Smooth muscle cell (in vitro differentiated cells): ENCODE results near the gene FSIP2. TPM values are rescaled to one million over a fixed set of nuclear protein-coding genes. Genes with fewer than 3 reads are reported as not detected.

Experiments
- DNase-seq: peaks from one replicate; lab custom pipeline; 2025; ENCODE audit not compliant: unreplicated experiment; lab: John Stamatoyannopoulos, UW
- H2AFZ ChIP-seq: fragments of 200-600 bp; sonication (generic); 2 replicates; pipeline ENCODE4 v1.6.0; 2016; ENCODE audit warnings: antibody characterized with exemption, low read depth, mild to moderate bottlenecking
- H3F3A ChIP-seq: fragments of 200-600 bp; sonication (generic); 2 replicates; pipeline ENCODE4 v1.6.0; 2017; ENCODE audit warnings: antibody characterized with exemption, low read depth
- H3K27ac ChIP-seq: fragments of 200-600 bp; sonication (generic); 2 replicates; pipeline ENCODE4 v1.5.1; 2016; ENCODE audit warnings: low read depth, mild to moderate bottlenecking
- H3K27me3 ChIP-seq: fragments of 200-600 bp; sonication (generic); 2 replicates; pipeline ENCODE4 v1.6.1; 2016; ENCODE audit warnings: low read depth, mild to moderate bottlenecking
- H3K36me3 ChIP-seq: fragments of 200-600 bp; sonication (generic); 2 replicates; pipeline ENCODE4 v1.5.1; 2016; ENCODE audit warnings: low read depth
- H3K4me1 ChIP-seq: fragments of 200-600 bp; sonication (generic); 2 replicates; pipeline ENCODE4 v1.5.1; 2016; ENCODE audit warnings: low read depth
- H3K4me2 ChIP-seq: fragments of 200-600 bp; sonication (generic); 2 replicates; pipeline ENCODE4 v1.6.0; 2016; ENCODE audit warnings: mild to moderate bottlenecking
- H3K4me3 ChIP-seq: fragments of 200-600 bp; sonication (generic); 2 replicates; pipeline ENCODE4 v1.5.1; 2016; ENCODE audit warnings: mild to moderate bottlenecking
- H3K79me2 ChIP-seq: fragments of 200-600 bp; sonication (generic); 2 replicates; pipeline ENCODE4 v1.6.0; 2016; ENCODE audit warnings: low read depth, mild to moderate bottlenecking
- H3K9ac ChIP-seq: fragments of 200-600 bp; sonication (generic); 2 replicates; pipeline ENCODE4 v1.6.0; 2016; ENCODE audit warnings: low read depth
- H3K9me3 ChIP-seq: fragments of 200-600 bp; sonication (generic); replicated peaks from 2 replicates; pipeline ENCODE4 v1.5.1; 2016; ENCODE audit warnings: low read depth
- H4K20me1 ChIP-seq: fragments of 200-600 bp; sonication (generic); 2 replicates; pipeline ENCODE4 v1.6.0; 2016; ENCODE audit warnings: low read depth
- CTCF ChIP-seq: fragments of 200-600 bp; sonication (generic); IDR thresholded peaks from 2 replicates; pipeline ENCODE4 v1.5.1; 2017; ENCODE audit warnings: borderline replicate concordance, mild to moderate bottlenecking, antibody characterized with exemption; ENCODE audit not compliant: insufficient read depth, poor library complexity, severe bottlenecking
- WGBS: methylation state at CpG from one replicate; pipeline ENCODE4 v1.1.7; 2016; ENCODE audit warnings: low lambda C conversion rate; 5-methylcytosine and 5-hydroxymethylcytosine counted together
- polyA plus RNA-seq: library from polyadenylated mRNA; unstranded; fragments of >200 nt; fragmentation: Nextera tagmentation; extraction: Ambion mirVana; gene quantifications from 2 replicates; pipeline ENCODE4 v1.2.1, GENCODE V29; 2016
- total RNA-seq: library from RNA; depleted of rRNA; stranded (reverse); fragments of >200 nt; gene quantifications from 2 replicates; pipeline ENCODE4 v1.2.3, GENCODE V29; 2014

FSIP2 gene
- total and polyA plus RNA-seq, 2 experiments from 2014 or later, result 1.9 to 6.0 TPM

DNA sequence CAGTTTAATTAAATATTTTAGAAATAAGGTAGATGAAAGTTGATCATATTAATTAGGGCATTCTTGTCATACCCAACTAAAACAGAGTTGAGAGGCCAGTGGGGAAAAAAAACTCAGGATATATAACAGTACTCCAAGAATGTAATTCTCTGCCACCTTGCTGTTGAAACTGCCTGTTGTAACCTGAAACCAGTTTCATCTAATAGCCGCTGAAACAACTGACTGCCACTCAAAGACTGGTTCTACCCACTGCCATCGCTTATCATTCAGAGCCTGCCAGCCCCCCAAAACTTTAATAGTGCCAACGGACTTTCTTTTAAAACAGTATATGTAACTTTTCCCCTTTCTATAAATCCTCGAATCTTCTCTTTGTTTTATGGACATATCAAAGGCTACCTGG, 37.7 kb upstream of the FSIP2 start:
- Histone ChIP-seq H3K36me3 (no peaks in the 10 kb centered on the region), H2AFZ (no peak overlapping the region), H3K27me3 (no peaks in the 10 kb centered on the region), H3K9me3 (no peaks in the 10 kb centered on the region), H4K20me1 (no peaks in the 10 kb centered on the region), H3K4me3 (no peak overlapping the region), H3K9ac (no peak overlapping the region), H3K79me2 (no peaks in the 10 kb centered on the region), H3K27ac (no peak overlapping the region), H3K4me2 (no peak overlapping the region), H3F3A (no peaks in the 10 kb centered on the region), H3K4me1 (no peaks in the 10 kb centered on the region)
- WGBS, result 54% methylated on average over 4 of the region's 4 CpGs
- TF ChIP-seq CTCF, result no peak
- DNase-seq, result no peak

DNA sequence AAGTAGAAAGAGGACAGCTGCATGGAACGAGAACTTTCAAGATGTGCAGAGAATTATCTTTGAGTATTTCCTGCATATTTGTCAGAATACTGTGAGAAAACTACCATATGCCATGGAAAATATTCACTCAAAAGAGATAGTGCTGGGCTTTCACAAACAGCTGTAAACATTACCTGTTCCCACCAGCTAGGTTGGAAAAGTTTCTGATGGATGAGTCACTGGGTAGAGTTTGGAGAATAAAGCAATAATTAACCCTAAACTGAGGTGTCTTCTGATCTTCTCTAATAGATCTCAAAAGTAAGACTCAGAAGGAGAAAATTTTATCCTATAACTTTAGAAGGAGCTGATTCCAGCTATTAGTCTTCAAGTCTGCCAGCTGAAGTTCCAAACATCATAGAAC, 3.9 kb upstream of the FSIP2 start:
- no peak overlapping the region for H3K27ac ChIP-seq
- no peaks in the 10 kb centered on the region for H4K20me1 ChIP-seq
- no peaks in the 10 kb centered on the region for H3K79me2 ChIP-seq
- no peaks in the 10 kb centered on the region for H3K4me1 ChIP-seq
- H3K36me3 ChIP-seq, result no peaks in the 10 kb centered on the region
- no peak overlapping the region for H3K4me3 ChIP-seq
- 68% methylated on average over 1 of the region's 1 CpG for WGBS
- no peak overlapping the region for H2AFZ ChIP-seq
- H3K4me2 ChIP-seq, result no peak overlapping the region
- no peak overlapping the region for H3K9ac ChIP-seq
- no peak for TF ChIP-seq CTCF
- no peaks in the 10 kb centered on the region for H3F3A ChIP-seq
- H3K9me3 ChIP-seq, result no peaks in the 10 kb centered on the region
- H3K27me3 ChIP-seq, result no peaks in the 10 kb centered on the region
- DNase-seq, result no peak

DNA sequence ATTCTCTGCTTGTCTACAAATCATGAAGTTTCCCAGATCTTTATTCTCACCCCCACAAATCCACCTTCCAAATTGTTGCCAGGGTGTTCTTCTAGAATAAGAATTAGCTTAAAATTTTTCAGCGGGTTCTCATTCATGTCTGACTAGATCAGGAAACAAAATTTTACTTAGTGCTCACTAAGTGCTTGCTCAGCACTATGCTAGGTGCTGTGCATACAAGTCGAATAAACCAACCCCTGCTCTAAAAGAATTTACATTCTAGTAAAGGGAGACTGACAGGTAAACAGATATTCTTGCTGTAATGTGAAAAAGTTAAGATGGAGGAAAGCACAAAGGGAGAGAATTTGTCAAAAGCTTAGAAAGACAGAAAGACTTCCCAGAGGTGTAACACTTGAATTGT, 2.4 kb upstream of the FSIP2 start:
- no peak overlapping the region for H3K4me2 ChIP-seq
- H3F3A ChIP-seq, result no peaks in the 10 kb centered on the region
- no peak overlapping the region for H3K9ac ChIP-seq
- WGBS, result 88% methylated on average over 2 of the region's 2 CpGs
- H3K9me3 ChIP-seq, result no peaks in the 10 kb centered on the region
- H3K4me3 ChIP-seq, result no peak overlapping the region
- H3K79me2 ChIP-seq, result no peaks in the 10 kb centered on the region
- H3K27ac ChIP-seq, result no peak overlapping the region
- DNase-seq, result no peak
- no peaks in the 10 kb centered on the region for H3K36me3 ChIP-seq
- no peaks in the 10 kb centered on the region for H4K20me1 ChIP-seq
- H3K27me3 ChIP-seq, result no peaks in the 10 kb centered on the region
- H2AFZ ChIP-seq, result no peak overlapping the region
- no peaks in the 10 kb centered on the region for H3K4me1 ChIP-seq
- no peak for TF ChIP-seq CTCF
